HG02884 (cell line): Measurements from ENCODE around the gene KCNA4.
"Not testable (repeated sequence)": the region's sequence is repeated elsewhere in the genome, so short reads cannot be mapped to it uniquely, and the experiment has no call there.

Experiments
- ATAC-seq: cut with Tn5 transposase; IDR thresholded peaks from one replicate; pipeline ENCODE4 v1.9.1; 2021; ENCODE audit warnings: mild to moderate bottlenecking, moderate library complexity; ENCODE audit not compliant: unreplicated experiment

Gene KCNA4

DNA sequence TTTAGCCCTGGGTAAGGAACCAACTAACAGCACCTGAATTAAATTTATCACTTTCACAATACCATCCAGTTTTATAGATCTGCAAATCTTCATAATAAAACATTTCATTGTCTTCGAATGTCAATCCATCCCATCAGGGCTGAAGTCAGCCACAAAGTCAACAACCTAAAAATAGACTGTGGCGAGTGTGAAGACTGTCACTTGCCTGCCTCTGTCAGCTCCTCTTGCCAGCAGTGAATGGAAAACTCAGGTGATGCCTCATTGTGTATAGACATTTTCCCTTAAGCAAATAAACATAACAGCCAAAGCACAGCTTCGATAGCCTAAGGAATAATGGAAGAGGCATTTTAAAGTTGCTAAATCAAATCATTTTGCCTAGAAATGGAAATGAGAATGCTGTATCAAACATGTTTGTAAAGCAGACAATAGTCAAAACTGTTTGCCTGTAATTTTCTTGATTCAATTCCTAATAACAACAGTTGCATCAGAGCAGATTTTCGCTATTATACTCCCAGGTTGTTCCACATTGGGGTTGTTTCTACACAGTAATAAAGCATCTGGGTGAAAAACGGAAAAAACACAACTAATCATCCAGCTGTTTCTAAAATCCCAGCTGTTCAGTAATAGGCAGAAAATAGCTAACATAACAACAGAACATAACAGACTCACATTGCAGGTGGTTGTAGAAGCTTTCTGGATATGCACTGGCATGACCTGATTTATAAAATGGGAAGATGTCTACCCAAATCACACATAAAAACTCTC is 15.7 kb downstream of the KCNA4 start:
- ATAC-seq, result no peak

- peak; percentile 90 for ATAC-seq
Observed at GRCh38 chr11:29996016-29996415, 20.8 kb downstream of the KCNA4 start.

- ATAC-seq, result no peak
Observed at GRCh38 chr11:29989174-29989970, 27.5 kb downstream of the KCNA4 start.

DNA sequence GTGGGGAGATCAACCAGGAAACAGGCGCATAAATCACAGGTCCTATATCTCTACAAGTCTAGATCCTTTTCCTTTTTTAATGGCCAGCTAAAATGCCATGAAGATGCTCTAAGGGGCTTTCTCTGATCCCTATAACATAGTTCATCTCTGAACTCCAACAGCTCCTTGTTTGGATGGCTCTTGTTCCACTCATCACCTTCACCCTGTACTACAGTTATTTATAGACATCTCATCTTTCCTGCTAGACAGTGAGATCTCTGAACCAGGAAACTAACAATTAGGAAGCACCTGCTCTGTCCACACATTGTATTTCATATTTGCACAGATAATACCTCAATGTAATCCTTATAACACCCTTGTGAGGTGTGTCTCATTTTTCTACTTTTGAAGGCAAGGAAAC is 31.6 kb downstream of the KCNA4 start:
- no peak for ATAC-seq

DNA sequence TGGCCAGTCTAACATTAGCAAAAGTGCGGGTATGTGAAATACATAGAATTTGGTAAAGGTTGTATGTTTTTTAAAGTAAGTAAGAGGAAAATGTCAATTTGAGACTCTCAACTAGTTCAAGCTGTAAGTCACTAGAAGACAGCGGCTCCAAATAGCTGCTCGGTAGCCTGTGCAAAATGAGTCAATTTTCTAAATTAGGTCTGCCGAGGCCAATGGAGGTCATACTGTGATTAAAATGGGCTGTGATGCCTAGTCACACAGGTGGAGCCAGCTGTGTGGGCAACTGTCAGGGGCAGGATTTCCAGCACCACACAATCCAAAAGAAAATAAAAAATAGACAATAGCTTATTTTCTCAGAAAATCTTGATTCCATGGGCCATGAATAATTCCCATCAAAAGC is 32.3 kb downstream of the KCNA4 start:
- ATAC-seq, result no peak

DNA sequence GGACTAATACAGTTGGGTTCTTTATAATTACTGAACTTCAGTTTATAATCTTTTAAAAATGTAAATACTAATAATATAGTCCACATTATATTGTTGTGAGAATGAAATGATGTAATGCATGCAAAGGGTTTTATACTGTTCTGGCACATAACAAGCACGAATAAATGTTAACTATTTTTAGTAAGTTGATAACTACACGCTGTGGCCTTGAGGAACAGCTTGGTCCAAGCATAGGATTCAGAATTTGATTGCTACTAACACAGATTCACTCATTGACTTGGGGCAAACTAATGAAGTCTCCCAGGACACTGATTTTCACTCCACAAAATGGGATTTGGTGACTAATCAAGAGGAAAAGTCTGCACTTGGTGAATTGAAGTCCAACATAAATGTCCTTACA is 38.3 kb downstream of the KCNA4 start:
- no peak for ATAC-seq

DNA sequence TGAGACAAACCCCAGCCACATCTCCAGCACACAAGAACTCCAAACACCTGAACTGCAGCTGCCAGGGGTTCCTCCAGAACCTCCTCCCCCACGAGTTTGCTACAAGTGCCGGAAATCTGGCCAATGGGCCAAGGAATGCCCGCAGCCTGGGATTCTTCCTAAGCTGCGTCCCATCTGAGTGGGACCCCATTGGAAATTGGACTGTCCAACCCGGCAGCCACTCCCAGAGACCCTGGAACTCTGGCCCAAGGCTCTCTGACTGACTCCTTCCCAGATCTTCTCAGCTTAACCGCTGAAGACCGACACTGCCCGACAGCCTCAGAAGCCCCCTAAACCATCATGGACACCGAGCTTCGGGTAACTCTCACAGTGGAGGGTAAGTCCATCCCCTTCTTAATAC is 41.2 kb downstream of the KCNA4 start:
- not testable (repeated sequence) for ATAC-seq

- ATAC-seq, result no peak
Observed at GRCh38 chr11:29963796-29964195, 53.0 kb downstream of the KCNA4 start.

GRCh38 chr11:29963036-29963435 is 53.8 kb downstream of the KCNA4 start:
- no peak for ATAC-seq

GRCh38 chr11:29962243-29962642 is 54.6 kb downstream of the KCNA4 start:
- ATAC-seq, result peak; percentile 79
